ENCODE measurements around the gene HBS1L.

DNA sequence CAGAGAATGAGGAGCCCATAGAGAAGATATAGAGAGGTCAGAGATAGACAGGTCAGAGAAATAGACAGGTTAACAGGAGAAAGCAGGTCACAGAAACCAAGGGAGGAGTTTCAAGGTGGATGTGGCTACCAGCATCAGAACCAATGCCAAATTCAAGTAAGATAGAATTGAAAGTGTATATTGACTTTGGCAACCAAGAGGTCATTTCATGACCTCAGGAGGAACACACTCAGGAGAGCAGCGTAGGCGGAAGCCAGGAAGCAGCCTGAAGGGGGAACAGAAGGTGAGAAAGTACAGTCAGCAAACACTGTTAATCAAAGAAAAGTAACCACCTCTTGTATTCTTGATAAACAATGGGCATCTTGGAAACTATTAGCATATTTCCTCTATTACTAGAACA lies 70.8 kb downstream of the HBS1L start:
- no peak for TF ChIP-seq YY1 (IDR thresholded peaks at IDR 0.05; ENCODE audit: insufficient read depth, insufficient read length)
- TF ChIP-seq ZNF274 (IDR thresholded peaks at IDR 0.05; ENCODE audit: low read depth, low read length) = no peak
- TF ChIP-seq SUZ12 (IDR thresholded peaks at IDR 0.05; ENCODE audit: extremely low read depth, insufficient read depth, insufficient read length) = no peak
